Thyroid gland (tissue), 4 donors: ENCODE data around the gene ATAD3C.
"Not testable (repeated sequence)": the region's sequence is repeated elsewhere in the genome, so short reads cannot be mapped to it uniquely, and the experiment has no call there.

Experiments used
- POLR2A ChIP-seq, 2 donors: fragments of 450-650 bp; IDR thresholded peaks; one replicate each; pipeline ENCODE4 v1.6.1; 2017; ENCODE audit warnings: antibody characterized with exemption in 2 of 2, mild to moderate bottlenecking in 2 of 2, moderate library complexity in 1 of 2
- TF ChIP-seq, protein P1 (sequence below), 6 experiments: fragments of 200-600 bp in 3 of 6; fragments of 450-650 bp in 3 of 6; sonication (generic) in 3 of 6; IDR thresholded peaks; one replicate each; pipeline ENCODE4 v1.5.1; 2016 to 2019; ENCODE audit warnings: antibody characterized with exemption in 6 of 6, mild to moderate bottlenecking in 2 of 6, inconsistent platforms in 1 of 6, moderate library complexity in 1 of 6

DNA sequence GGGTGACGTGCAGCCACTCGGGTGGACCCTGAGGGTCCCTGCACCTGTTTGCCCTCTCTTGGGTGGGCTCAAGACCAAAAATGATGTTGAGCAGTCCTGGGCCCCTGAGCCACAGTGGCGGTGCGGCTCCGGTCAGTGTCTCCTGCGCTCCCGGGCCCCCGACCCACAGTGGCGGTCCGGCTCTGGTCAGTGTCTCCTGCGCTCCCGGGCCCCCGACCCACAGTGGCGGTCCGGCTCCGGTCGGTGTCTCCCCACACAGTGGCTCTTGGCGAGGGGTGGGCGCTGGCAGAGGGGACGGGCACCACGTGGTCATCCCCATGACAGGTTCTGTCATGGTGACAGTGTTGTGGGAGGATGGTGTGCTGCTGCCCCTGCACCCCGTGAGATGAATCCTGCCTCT lies 44.8 kb downstream of the ATAD3C start:
- TF ChIP-seq, protein P1, sequence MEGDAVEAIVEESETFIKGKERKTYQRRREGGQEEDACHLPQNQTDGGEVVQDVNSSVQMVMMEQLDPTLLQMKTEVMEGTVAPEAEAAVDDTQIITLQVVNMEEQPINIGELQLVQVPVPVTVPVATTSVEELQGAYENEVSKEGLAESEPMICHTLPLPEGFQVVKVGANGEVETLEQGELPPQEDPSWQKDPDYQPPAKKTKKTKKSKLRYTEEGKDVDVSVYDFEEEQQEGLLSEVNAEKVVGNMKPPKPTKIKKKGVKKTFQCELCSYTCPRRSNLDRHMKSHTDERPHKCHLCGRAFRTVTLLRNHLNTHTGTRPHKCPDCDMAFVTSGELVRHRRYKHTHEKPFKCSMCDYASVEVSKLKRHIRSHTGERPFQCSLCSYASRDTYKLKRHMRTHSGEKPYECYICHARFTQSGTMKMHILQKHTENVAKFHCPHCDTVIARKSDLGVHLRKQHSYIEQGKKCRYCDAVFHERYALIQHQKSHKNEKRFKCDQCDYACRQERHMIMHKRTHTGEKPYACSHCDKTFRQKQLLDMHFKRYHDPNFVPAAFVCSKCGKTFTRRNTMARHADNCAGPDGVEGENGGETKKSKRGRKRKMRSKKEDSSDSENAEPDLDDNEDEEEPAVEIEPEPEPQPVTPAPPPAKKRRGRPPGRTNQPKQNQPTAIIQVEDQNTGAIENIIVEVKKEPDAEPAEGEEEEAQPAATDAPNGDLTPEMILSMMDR (IDR thresholded peaks at IDR 0.05), result not testable (repeated sequence)
- not testable (repeated sequence) for TF ChIP-seq POLR2A (IDR thresholded peaks at IDR 0.05)
